Fibroblast of lung (primary cell): ENCODE measurements around the gene MRAS.

Source experiments
- EZH2 ChIP-seq: IDR thresholded peaks from 2 replicates; pipeline ENCODE4 v1.5.1; 2012; ENCODE audit warnings: low read length, control low read depth, mild to moderate bottlenecking; ENCODE audit errors: missing control alignments
- TF ChIP-seq, protein P1 (sequence below), 2 donors: IDR thresholded peaks in 1 of 2; conservative IDR thresholded peaks in 1 of 2; 1 replicate in 1 of 2; 2 replicates in 1 of 2; pipeline ENCODE4 v1.5.1; 2011 to 2012; ENCODE audit warnings: low read length in 2 of 2, control low read depth in 1 of 2, inconsistent platforms in 1 of 2, low read depth in 1 of 2, mild to moderate bottlenecking in 1 of 2

DNA sequence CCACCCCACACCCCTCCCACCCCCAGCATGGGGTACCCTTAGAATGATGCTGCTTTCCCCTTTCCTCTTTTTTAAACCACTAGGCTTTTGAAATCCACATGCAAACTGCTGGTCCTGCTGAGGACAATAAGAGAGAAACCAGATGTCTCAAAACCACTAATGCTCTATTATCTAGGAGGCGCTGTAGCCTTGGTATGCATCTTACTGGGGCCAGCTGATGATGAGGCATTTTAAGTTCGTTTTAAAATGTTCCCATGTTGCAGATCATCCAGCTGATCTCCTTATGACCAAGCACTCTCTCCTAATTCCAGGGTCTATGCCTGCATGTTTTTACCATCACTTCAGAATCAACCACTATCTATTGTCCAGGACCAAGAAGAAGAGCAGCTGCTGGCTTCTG is 20.0 kb upstream of the MRAS start:
- TF ChIP-seq, protein P1, sequence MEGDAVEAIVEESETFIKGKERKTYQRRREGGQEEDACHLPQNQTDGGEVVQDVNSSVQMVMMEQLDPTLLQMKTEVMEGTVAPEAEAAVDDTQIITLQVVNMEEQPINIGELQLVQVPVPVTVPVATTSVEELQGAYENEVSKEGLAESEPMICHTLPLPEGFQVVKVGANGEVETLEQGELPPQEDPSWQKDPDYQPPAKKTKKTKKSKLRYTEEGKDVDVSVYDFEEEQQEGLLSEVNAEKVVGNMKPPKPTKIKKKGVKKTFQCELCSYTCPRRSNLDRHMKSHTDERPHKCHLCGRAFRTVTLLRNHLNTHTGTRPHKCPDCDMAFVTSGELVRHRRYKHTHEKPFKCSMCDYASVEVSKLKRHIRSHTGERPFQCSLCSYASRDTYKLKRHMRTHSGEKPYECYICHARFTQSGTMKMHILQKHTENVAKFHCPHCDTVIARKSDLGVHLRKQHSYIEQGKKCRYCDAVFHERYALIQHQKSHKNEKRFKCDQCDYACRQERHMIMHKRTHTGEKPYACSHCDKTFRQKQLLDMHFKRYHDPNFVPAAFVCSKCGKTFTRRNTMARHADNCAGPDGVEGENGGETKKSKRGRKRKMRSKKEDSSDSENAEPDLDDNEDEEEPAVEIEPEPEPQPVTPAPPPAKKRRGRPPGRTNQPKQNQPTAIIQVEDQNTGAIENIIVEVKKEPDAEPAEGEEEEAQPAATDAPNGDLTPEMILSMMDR (conservative IDR thresholded peaks at IDR 0.05 in 1 of 2, IDR thresholded peaks at IDR 0.05 in 1 of 2; ENCODE audit: low read depth in 1 of 2, low read length in 2 of 2) = peak in 1 of 2 donors; percentile 26
- TF ChIP-seq EZH2 = no peak
